ENCODE results near the gene ACTN2.

ACTN2 gene

DNA sequence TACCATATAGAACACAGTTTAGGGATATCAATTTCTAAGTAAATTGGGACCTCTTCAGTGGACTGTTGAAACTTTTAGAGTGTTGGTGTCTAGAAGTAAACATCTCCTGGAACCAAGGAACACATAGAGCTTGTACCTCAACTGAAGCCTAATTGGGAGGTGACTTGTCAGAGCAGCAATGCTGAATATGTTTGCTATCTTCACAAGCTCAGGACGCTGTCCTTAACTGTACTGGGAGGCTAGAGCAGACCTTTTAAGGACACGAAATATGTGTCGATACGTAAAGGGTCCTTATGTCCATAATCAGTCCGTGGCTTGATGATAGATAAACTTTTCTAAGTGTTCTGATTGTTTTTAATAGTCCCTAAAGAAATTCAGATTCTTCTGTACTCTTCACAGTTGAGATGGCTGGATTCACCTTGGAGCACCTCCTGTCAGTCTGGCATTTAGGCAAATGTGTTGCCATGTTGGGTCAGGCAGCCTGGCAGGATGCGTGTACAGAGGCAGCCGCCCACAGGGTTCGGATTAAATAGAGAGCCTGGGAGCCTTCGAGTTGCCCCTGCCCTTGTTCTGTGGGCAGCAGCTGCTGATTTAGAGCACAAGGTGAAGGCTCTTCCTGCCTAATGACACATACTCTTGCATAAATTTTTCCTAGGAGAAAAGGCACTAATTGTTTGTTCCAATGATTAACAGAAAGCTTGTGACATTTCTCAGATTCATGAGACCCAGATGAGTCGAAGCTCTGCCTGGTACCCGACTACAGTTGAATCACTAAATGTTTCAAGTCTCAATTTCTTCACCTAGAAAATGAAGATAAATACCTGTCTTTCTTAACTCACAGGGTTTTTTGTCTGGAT lies 3.6 kb downstream of the ACTN2 start:
- H3K4me3 ChIP-seq (ENCODE audit: low read depth, low read length) = no peak overlapping the region

DNA sequence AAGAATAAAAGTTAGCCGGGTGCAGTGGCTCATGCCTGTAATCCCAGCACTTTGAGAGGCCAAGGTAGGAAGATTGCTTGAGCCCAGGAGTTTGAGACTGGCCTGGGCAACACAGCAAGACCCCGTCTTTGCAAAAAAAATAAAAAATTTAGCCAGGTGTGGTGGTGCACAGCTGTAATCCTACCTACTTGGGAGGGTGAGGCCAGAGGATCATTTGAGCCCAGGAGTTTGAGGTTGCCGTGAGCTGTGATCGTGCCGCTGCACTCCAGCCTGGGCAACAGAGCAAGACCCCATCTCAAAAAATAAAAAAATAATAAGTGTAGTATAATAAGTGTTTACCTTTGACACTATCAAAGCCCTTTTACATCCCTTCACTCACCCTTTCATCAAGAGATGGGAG lies 5.0 kb downstream of the ACTN2 start:
- no peak overlapping the region for H3K4me3 ChIP-seq (ENCODE audit: low read depth, low read length)

DNA sequence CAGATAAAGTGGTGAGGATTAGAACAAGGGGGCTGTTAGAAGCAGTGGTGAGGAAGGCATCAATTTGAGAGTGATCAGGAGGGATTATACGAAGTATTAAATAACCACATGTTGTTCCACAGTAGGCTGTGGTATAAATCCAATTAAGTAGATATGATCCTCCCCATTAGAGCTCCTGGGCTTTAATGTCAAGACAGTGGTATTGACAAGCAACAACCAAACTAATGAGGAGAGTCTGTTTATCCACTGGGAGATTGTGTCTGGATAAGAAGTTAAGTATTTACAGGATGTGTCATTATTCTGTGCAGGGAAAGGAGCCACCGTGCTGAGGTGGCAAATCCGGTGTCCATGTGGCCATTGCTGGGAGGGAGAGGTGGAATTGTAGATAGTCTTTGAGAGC lies 5.8 kb downstream of the ACTN2 start:
- H3K4me3 ChIP-seq (ENCODE audit: low read depth, low read length) = no peak overlapping the region

DNA sequence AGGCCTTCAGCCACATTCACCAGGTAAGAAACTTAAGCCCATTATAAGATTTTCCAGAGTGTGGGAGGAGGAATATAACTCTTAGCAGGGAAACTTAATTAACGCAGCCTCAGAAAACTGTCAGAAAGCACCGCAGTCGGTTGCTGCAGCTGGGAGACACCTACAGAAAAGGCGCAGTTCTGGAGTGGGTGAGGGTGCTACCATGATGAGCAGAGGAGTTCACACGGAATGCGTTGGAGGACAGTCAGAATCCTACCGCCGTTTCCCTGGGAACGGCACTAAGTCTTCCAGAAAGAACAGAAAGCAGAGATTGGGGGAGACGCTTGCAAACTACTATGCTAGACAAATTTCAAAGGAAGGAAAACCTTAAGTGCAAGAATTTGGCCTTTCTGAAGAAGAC lies 6.4 kb downstream of the ACTN2 start:
- no peak overlapping the region for H3K4me3 ChIP-seq (ENCODE audit: low read depth, low read length)

DNA sequence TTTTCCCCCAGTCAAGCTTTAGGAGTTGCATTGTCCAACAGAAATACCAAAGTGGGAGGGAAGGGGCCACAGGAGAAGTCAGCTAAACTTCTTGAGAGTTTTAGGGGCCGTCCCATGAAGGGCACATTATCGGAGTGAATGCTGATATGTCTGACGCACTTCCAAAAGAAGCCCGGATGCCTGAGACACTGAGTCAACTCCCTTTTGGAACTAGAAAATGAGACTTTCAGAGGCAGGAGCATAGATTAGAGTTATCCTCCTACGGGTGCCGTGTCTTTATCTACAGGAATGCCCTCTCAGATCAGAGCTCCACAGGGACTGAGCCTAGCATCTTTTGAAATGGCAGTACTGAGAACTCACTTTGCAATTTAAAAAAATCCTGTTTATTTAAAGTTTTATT lies 13.1 kb downstream of the ACTN2 start:
- H3K4me3 ChIP-seq (ENCODE audit: low read depth, low read length) = no peak overlapping the region

DNA sequence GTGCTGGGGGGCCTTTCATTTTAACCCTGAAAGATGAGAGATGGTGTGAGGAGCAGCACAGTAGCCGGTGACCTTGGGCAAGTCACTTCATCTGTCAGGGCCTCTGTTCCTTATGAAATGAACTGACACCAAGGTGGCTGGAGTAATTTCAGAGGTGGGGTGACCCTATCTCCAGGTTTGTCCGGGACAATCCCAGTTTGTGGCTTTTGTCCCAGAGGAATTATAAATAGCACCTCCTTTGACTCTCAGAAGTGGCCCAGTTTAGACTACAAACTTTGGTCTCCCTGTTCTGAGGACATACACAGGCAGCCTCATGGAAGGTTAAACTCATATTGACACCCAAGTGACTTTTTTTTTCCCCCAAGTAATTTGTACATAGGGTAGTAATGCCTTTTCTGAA lies 14.6 kb downstream of the ACTN2 start:
- no peak overlapping the region for H3K4me3 ChIP-seq (ENCODE audit: low read depth, low read length)

DNA sequence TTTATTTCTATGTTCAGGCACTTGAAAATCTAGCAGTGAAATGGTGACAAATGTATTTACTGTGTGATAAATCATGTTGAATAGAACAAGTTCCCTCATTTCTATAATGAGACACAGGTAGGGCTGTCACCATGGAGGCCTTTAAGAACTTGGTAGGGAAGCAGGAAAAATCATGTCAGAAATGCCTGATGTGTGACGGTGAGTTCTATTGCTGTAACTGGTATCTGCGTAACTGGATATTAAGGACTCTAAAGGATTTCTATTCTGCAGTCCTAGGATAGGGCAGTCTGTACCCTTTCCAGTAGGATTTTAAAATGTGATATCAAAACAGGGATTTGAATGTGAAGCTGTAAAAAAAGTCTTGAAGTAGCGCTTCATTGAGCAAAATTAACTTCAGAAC lies 15.5 kb downstream of the ACTN2 start:
- no peak overlapping the region for H3K4me3 ChIP-seq (ENCODE audit: low read depth, low read length)

DNA sequence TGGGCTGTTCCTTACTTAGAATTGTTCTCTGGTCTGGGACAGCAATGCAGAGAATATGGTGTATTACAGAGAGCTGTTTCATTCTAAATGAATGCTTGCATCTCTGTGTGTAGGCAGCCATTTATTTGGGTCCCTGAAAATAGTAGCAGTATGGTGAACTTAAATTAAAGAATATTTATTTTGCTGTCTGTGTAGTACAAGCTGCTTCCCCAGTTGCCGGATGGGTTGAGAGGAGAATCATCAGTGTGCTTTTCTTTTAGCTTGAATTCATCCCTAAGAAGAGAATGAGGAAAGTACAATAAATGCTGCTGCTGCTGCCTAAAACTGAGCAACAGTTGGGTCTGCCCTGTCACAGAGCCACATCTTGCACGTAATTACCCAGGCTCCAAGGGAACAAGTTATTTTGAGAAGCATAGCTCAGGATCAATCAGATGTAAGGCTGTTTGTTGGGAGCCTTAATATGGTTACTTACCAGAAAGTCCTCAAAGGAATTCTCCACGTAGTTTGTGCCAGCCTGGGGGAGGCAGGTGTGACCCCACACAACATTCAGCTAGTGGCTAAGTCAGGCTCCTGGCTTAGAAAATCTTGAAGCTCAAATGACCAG lies 16.6 kb downstream of the ACTN2 start:
- H3K4me3 ChIP-seq (ENCODE audit: low read depth, low read length) = no peak overlapping the region

DNA sequence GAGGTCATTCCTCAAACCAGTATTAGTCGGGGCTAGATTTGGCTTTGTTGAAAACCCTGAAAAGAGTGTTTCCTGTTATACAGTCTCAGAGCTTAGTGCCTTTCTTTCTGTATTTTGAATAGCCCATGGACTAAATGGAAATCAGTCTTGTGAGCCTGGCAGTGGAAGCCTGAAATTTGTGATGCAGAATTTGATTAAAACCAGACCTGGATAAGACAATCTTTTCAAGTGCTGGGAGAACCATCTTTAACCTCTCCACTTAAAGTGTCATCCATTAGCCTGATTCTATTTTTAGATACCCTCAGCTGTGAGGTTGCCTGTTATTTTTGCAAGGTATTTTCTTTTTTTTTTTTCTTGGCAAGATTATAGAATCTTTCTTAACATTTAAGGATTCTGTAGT lies 19.5 kb downstream of the ACTN2 start:
- H3K4me3 ChIP-seq (ENCODE audit: low read depth, low read length) = no peak overlapping the region

DNA sequence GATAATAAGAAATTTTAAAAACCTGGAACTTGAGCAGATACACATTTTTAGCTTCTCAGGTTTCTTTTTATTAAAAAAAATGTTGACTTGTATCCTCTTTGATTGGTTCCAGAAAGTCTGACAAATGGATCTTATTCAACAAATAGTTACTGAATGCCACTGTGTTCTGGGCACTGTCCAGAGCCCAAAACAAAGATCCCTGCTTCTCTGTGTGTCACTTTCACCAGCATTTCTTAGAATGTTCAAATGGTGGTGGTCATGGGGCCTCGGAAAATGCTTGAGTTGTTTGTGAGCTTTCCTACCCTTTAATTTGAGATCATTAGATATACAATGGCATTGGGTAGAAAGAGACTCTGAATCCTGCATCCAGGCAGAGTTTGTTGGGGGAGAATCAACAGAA lies 19.9 kb downstream of the ACTN2 start:
- H3K4me3 ChIP-seq (ENCODE audit: low read depth, low read length) = no peak overlapping the region

DNA sequence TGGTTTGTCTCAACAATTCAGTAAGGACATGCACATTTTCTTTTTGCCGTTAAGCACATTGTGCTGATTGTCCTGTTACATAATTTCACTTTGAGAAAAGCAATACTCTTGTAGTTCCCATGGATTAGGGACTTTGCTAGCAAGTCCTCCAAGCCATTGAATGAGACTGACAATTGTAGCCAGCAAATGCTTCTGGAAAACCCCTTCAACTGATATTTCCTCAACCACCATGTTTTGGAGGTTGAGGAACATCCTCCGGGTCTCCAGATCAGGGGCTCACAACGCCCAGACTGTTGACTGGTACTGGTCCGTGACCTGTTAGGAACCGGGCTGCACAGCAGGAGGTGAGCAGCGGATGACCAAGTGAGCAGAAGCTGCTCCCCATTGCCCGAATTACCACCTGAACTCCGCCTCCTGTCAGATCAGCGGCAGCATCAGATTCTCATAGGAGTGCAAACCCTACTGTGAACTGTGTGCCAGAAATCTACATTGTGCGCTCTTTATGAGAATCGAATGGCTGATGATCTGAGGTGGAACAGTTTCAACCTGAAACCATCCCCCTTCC lies 24.1 kb downstream of the ACTN2 start:
- no peak overlapping the region for H3K4me3 ChIP-seq (ENCODE audit: low read depth, low read length)

DNA sequence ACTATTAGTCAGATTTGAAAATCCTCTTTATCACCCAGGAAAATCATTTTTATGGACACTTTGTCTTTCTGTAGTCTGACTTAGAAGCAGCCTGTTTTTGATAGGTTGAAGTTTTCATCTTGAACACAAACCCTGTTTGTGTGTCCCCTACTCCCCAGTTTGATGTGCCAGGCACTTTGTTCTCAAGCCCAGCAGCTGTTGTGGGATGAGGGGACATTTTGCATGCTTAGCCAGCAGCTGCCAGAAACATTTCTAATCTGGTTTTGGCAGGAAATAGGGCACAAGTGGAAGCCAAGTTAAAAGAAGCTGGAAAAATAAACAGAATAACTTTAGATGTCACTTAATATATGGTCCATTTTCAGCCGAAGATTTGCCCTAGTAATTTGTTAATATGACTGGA lies 29.9 kb downstream of the ACTN2 start:
- no peak overlapping the region for H3K4me3 ChIP-seq (ENCODE audit: low read depth, low read length)

DNA sequence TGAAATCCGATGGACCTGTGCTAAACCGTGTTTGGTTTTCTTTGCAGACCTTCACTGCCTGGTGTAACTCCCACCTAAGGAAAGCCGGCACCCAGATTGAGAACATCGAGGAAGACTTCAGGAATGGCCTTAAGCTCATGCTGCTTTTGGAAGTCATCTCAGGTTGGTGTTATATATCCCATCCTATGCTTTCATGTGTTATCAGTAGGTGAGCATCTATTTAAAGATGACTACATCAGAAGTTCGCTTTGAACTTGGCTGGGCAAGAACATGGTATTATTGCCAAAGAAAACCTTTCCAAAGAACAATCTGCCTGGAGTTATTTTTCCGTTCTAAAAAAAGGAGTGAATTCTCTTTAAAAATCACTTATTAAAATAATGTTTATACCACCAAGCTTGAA lies 31.5 kb downstream of the ACTN2 start:
- no peak overlapping the region for H3K4me3 ChIP-seq (ENCODE audit: low read depth, low read length)

DNA sequence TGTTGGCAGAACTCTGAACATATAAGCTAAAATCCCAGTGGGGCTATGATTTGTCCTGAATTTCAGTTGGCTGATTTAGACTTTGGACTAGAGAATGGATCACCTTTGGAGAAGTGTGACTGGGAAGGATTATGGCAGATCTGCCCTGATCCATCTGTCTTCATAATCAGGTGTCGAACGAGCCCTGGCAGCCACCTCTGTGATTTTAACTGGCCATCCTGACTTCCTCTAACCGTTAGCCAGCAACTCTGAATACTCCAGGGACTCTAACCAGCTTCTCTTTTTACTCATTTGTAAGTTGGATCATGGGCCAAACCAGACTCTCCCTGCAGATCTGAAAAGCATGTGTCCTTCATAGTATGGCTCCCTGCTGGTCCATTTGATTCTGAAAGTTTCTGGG lies 32.0 kb downstream of the ACTN2 start:
- no peak overlapping the region for H3K4me3 ChIP-seq (ENCODE audit: low read depth, low read length)

DNA sequence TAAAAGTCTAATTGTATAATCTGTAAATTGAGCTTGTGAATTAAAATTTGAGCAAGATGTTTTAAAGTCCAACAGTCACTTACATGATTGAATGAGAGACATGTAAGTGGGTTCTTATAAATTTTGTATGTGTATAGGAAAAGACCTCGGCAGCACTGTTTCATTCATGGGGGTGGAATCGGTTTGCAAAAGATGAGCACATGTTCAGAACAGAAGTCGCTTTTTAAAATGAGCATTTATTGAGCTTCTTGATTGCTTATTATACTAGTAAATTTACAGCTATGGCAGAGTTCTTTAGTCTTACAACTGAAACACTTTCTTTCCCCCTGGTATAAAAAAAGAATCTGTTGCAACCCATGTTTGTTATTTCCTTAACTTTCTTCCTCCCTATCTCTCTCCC lies 33.9 kb downstream of the ACTN2 start:
- H3K4me3 ChIP-seq (ENCODE audit: low read depth, low read length) = no peak overlapping the region

DNA sequence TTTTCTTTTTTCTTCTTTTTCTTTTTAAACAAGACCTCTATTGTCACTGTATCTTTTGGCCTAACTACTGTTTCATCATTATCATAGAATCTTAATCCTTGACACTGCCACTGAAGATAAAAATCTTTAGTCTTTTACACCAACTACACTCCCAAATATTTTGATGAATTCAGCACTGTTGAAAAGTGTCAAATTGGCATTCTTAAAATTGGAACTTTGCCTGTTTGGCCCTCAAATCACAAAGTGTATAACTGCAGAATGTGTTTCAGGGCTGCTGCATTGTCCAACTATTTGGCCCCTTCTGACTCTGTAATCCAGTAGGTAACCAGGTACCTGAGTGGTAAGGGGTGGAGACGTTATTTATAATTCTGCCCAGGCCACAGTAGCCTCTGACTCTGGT lies 34.3 kb downstream of the ACTN2 start:
- no peak overlapping the region for H3K4me3 ChIP-seq (ENCODE audit: low read depth, low read length)

DNA sequence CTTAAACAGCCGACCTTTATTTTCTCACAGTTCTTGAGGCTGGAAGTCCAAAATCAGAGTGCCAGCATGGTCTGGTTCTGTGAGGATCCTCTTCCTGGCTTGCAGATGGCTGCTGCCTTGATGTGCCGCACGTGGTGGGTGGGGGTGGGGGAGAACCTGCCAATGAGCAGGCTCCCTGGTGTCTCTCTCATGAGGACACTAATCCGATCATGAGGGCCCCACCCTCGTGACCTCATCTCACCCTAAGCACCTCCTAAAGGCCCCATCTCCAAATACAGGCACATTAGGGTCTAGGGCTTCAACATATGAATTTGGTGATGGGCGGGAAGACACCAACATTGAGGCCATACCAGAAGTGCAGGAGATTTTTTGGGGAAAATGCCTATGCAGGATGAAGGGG lies 37.8 kb downstream of the ACTN2 start:
- H3K4me3 ChIP-seq (ENCODE audit: low read depth, low read length) = no peak overlapping the region

DNA sequence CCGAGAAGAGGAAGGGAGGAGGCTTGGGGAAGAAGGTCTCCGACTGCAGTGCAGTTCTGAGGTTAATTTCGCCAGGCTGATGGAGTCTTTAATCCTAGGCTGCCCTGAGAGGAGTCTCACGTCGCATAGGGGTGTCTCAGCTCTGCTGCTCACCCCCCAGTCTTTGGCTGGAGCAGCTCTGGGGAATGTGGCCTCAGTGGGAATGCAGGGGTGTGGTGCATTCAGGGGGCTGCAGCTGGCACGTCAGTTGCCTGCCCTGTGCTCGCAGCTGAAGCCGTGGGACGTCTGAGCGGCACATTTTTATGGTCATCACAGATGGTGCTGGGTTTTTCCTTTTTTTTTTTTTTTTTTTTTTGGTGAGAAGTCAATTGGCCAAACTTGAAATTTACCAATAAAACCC lies 38.2 kb downstream of the ACTN2 start:
- H3K4me3 ChIP-seq (ENCODE audit: low read depth, low read length) = no peak overlapping the region

DNA sequence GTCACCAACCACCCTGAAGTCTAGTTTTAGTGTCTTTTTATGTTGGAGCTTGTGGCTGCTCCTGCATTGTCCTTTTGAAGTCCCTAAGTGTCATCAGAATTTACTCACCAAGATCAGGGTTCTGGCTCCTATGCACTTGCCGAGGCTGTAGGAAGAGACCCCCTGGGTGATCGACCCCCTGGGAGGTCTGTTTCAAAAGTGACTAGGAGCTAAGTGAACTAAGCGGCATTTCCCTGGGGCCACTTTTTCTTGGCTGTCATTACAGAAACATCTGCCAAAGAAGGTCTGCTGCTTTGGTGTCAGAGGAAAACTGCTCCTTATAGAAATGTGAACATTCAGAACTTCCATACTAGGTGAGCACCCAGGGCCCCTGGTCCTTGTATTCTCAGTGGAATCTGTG lies 39.4 kb downstream of the ACTN2 start:
- H3K4me3 ChIP-seq (ENCODE audit: low read depth, low read length) = no peak overlapping the region

DNA sequence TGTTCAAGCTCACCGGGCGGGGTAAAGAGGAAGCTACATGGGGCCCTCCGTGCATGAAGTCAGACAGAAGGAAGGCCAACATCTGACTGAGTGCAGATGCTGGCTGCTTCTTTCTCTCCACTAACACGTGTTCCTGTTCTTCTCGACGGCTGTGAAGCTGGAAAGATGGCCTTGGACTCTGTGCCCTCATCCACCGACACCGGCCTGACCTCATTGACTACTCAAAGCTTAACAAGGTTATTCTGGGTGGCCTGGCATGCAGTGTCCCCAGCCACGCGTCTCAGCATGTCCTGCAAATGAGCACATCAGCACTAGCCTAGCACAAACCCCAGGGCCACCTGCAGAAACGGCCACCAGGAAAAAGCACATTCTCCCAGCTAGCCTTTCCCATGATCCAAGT lies 41.2 kb downstream of the ACTN2 start:
- no peak overlapping the region for H3K4me3 ChIP-seq (ENCODE audit: low read depth, low read length)

DNA sequence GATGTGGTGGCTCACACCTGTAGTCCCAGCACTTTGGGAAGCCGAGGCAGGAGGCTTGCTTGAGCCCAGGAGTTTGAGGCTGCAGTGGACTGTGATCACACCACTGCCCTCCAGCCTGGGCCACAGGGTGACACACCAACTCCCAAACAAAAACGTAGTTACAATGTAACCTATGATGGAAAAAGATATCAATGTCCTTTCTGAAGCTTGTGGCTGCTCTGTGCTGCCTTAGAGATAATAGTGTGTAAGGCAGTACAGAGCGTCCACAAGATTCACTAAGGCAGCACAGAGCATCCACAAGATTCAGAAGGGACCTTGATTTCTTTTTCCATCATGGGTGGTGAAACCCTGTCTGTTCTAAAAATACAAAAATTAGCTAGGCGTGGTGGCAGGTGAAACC lies 42.5 kb downstream of the ACTN2 start:
- H3K4me3 ChIP-seq (ENCODE audit: low read depth, low read length) = no peak overlapping the region

DNA sequence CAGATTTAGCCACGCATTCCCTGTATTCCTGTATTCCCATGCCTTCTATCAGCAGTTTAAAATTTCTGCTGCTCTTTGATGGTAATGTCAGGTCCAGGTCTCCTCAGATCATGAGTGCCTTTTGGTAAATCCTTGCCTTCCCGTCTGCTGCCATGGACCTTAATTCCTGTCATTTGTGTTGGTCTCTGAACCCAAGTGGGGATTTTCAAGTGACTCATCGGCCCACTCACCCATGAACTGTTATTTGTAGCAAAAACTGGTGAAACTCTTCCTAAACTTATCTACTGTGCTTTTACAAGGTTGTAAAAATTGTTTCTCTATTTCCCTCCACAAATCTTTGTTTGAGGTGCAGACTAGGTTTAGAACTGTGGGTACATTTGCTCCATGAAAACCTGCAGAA lies 47.4 kb downstream of the ACTN2 start:
- no peak overlapping the region for H3K4me3 ChIP-seq (ENCODE audit: low read depth, low read length)
